PC-3 (cell line): ENCODE results near the gene MARCHF3.

Experiments used
- CTCF ChIP-seq: fragments of 300-600 bp; sonication (generic); conservative IDR thresholded peaks from 2 replicates; pipeline ENCODE4 v1.5.1; 2017; ENCODE audit warnings: antibody characterized with exemption, low read depth, mild to moderate bottlenecking, low read length
- EZH2 ChIP-seq: fragments of 300-600 bp; sonication (generic); IDR thresholded peaks from one replicate; pipeline ENCODE4 v1.6.1; 2017; ENCODE audit warnings: antibody characterized with exemption, mild to moderate bottlenecking, low read length; ENCODE audit not compliant: unreplicated experiment
- EZH2phosphoT487 ChIP-seq: fragments of 300-600 bp; sonication (generic); IDR thresholded peaks from 2 replicates; pipeline ENCODE4 v1.6.1; 2018; ENCODE audit warnings: mild to moderate bottlenecking, antibody characterized with exemption, low read length, borderline replicate concordance

- TF ChIP-seq CTCF (no peak), EZH2 (no peak), EZH2phosphoT487 (no peak)
Observed at GRCh38 chr5:127014573-127014972, 15.8 kb downstream of the MARCHF3 start.
